ENCODE results near the gene NMU.

- TF ChIP-seq, protein P1, sequence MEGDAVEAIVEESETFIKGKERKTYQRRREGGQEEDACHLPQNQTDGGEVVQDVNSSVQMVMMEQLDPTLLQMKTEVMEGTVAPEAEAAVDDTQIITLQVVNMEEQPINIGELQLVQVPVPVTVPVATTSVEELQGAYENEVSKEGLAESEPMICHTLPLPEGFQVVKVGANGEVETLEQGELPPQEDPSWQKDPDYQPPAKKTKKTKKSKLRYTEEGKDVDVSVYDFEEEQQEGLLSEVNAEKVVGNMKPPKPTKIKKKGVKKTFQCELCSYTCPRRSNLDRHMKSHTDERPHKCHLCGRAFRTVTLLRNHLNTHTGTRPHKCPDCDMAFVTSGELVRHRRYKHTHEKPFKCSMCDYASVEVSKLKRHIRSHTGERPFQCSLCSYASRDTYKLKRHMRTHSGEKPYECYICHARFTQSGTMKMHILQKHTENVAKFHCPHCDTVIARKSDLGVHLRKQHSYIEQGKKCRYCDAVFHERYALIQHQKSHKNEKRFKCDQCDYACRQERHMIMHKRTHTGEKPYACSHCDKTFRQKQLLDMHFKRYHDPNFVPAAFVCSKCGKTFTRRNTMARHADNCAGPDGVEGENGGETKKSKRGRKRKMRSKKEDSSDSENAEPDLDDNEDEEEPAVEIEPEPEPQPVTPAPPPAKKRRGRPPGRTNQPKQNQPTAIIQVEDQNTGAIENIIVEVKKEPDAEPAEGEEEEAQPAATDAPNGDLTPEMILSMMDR (IDR thresholded peaks at IDR 0.05), result no peak
- TF ChIP-seq POLR2A (IDR thresholded peaks at IDR 0.05), result no peak
Measured at GRCh38 chr4:55636656-55636999, 530 bp upstream of the NMU start.
